ENCODE measurements around the gene ASB10. TPM values are rescaled to one million over a fixed set of nuclear protein-coding genes. Genes with fewer than 3 reads are reported as not detected.

Gene ASB10
- total RNA-seq, 1 donor from 2014 or later = not detected

- peak; percentile 36 for DNase-seq (ENCODE audit: low spot score)
- H3K36me3 Mint-ChIP-seq (ENCODE audit: low read depth, unreplicated experiment) = no peaks in the 10 kb centered on the region
Measured at GRCh38 chr7:151157645-151158329, 29.3 kb downstream of the ASB10 start.

GRCh38 chr7:151152643-151153513 lies 34.2 kb downstream of the ASB10 start:
- Mint-ChIP-seq H3K27me3 (ENCODE audit: unreplicated experiment) (no peaks in the 10 kb centered on the region), H3K27ac (ENCODE audit: unreplicated experiment) (no peak overlapping the region), H3K36me3 (ENCODE audit: low read depth, unreplicated experiment) (no peaks in the 10 kb centered on the region), H3K4me3 (ENCODE audit: unreplicated experiment) (no peak overlapping the region), H3K9me3 (ENCODE audit: unreplicated experiment) (no peaks in the 10 kb centered on the region), H3K4me1 (ENCODE audit: unreplicated experiment) (peaks cover 49% of the 10 kb centered on the region)
- TF ChIP-seq, protein P1, sequence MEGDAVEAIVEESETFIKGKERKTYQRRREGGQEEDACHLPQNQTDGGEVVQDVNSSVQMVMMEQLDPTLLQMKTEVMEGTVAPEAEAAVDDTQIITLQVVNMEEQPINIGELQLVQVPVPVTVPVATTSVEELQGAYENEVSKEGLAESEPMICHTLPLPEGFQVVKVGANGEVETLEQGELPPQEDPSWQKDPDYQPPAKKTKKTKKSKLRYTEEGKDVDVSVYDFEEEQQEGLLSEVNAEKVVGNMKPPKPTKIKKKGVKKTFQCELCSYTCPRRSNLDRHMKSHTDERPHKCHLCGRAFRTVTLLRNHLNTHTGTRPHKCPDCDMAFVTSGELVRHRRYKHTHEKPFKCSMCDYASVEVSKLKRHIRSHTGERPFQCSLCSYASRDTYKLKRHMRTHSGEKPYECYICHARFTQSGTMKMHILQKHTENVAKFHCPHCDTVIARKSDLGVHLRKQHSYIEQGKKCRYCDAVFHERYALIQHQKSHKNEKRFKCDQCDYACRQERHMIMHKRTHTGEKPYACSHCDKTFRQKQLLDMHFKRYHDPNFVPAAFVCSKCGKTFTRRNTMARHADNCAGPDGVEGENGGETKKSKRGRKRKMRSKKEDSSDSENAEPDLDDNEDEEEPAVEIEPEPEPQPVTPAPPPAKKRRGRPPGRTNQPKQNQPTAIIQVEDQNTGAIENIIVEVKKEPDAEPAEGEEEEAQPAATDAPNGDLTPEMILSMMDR (IDR thresholded peaks at IDR 0.05; ENCODE audit: unreplicated experiment) = no peak
- no peak for DNase-seq (ENCODE audit: low spot score)

More at GRCh38 chr7:151157645-151158329, 29.3 kb downstream of the ASB10 start:
- H3K4me3 Mint-ChIP-seq (ENCODE audit: unreplicated experiment) = peak overlapping the region; percentile 33
- peaks cover 41% of the 10 kb centered on the region for H3K4me1 Mint-ChIP-seq (ENCODE audit: unreplicated experiment)
- TF ChIP-seq, protein P1 (IDR thresholded peaks at IDR 0.05; ENCODE audit: unreplicated experiment) = no peak
- peak overlapping the region; percentile 98 for H3K27ac Mint-ChIP-seq (ENCODE audit: unreplicated experiment)
- no peaks in the 10 kb centered on the region for H3K27me3 Mint-ChIP-seq (ENCODE audit: unreplicated experiment)
- no peaks in the 10 kb centered on the region for H3K9me3 Mint-ChIP-seq (ENCODE audit: unreplicated experiment)

DNA sequence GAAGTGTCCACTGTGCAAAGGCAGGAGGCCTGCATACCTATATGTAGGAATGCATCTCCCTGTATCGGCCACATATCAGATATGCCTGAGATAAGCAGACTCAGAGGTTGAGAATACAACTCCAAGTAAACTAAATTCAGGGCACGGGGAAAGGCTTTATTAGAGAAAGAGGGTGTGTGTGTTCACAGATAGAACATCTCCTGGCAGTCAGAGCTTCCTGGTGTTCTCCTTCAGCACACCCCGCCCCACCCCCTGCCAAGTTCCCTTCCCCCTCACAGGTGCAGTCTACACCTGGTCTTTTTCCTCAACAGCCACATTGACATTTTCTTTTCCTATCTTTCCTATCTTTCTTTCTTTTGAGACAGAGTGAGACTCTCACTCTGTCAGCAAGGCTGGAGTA lies 36.7 kb downstream of the ASB10 start:
- Mint-ChIP-seq H3K4me1 (ENCODE audit: unreplicated experiment) (peaks cover 41% of the 10 kb centered on the region), H3K4me3 (ENCODE audit: unreplicated experiment) (no peak overlapping the region), H3K36me3 (ENCODE audit: low read depth, unreplicated experiment) (peaks cover 12% of the 10 kb centered on the region), H3K27me3 (ENCODE audit: unreplicated experiment) (peaks cover 5% of the 10 kb centered on the region), H3K9me3 (ENCODE audit: unreplicated experiment) (no peaks in the 10 kb centered on the region), H3K27ac (ENCODE audit: unreplicated experiment) (no peak overlapping the region)
- TF ChIP-seq, protein P1 (IDR thresholded peaks at IDR 0.05; ENCODE audit: unreplicated experiment) = no peak
- no peak for DNase-seq (ENCODE audit: low spot score)

DNA sequence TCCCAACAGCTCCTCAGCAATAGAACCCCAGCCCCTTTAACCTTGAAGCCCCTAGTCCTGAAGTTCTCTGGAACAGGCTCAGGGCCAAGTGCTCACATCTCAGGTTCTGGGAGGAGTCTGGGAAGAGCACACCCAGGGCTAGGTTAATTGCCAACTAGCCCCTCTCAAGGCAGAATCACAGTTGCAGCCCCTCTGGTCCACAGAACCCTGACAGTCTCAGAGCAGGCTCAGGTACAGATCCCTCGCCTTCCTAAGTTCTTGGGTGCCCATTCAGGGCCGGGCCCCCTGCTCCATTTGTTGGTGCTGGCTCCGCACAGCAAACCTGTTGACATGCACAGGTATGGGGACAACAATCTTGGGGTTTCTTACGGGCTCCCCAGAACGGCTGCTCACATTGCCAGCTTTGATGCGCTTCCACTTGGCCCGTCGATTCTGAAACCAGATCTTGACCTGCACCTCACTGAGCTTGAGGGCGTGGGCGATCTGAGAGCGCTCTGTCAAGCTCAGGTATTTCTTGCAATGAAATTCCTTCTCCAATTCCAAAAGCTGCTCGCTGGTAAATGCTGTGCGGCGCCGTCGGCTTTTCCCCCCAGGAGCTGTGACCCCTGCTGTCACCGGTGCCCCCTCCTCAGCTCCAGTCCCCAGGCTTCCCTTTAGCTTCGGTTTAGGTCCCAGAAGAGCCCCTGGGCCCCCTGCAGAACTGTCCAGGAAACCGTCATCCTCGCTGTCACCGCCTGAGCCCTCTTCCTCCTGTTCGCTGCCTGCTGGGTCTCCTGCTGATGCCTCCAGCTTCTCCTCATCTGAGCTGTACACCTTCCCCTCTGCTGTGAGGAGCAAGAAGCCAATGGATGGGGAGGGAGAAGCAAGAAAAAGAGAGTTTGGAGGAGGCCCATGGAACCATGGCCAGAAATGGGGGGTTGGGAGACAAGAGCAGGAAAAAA lies 38.5 kb downstream of the ASB10 start:
- TF ChIP-seq, protein P1 (IDR thresholded peaks at IDR 0.05; ENCODE audit: unreplicated experiment) = no peak
- Mint-ChIP-seq H3K27me3 (ENCODE audit: unreplicated experiment) (peaks cover 10% of the 10 kb centered on the region), H3K9me3 (ENCODE audit: unreplicated experiment) (no peaks in the 10 kb centered on the region), H3K4me1 (ENCODE audit: unreplicated experiment) (peaks cover 33% of the 10 kb centered on the region), H3K36me3 (ENCODE audit: low read depth, unreplicated experiment) (peaks cover 22% of the 10 kb centered on the region), H3K4me3 (ENCODE audit: unreplicated experiment) (peak overlapping the region; percentile 28), H3K27ac (ENCODE audit: unreplicated experiment) (no peak overlapping the region)
- no peak for DNase-seq (ENCODE audit: low spot score)
